H1 (cell line): Measurements from ENCODE around the gene LRP5. TPM values are rescaled to one million over a fixed set of nuclear protein-coding genes. Genes with fewer than 3 reads are reported as not detected.

Source experiments
- CTCF ChIA-PET: fragments of 300-600 bp; sonication (Branson Sonifier 250); formaldehyde crosslinking; loops from one replicate; lab custom pipeline; 2021; ENCODE audit not compliant: partially characterized antibody; lab: Charles Lee
- POLR2A ChIA-PET: fragments of 300-600 bp; sonication (Branson Sonifier 250); formaldehyde crosslinking; loops from one replicate; lab custom pipeline; 2021; ENCODE audit warnings: inconsistent platforms; ENCODE audit not compliant: partially characterized antibody; lab: Charles Lee
- DNase-seq, 2 experiments: peaks; one replicate each; pipeline versions ENCODE4 v3.0.0 to v3.0.0-alpha.2; 2010 to 2022; ENCODE audit warnings: low spot score in 2 of 2, low read depth in 1 of 2, mixed read lengths in 1 of 2
- FAIRE-seq: peaks from 2 replicates; lab custom pipeline; 2011; peaks lifted over from hg19 to GRCh38; lab: Jason Lieb, UNC
- H2AFZ ChIP-seq: 2 replicates; pipeline ENCODE4 v1.8.1; 2012; ENCODE audit warnings: low read length, inconsistent platforms
- H2AK5ac ChIP-seq: 2 replicates; pipeline ENCODE4 v1.6.1; 2013; ENCODE audit warnings: low read depth, low read length
- H2BK120ac ChIP-seq: replicated peaks from 2 replicates; pipeline ENCODE3; 2013; ENCODE audit warnings: low read depth, low read length, inconsistent platforms
- H2BK12ac ChIP-seq: 2 replicates; pipeline ENCODE4 v1.6.1; 2013; ENCODE audit warnings: low read depth, low read length
- H2BK15ac ChIP-seq: 2 replicates; pipeline ENCODE4 v1.6.1; 2013; ENCODE audit warnings: low read length
- H2BK20ac ChIP-seq: 2 replicates; pipeline ENCODE4 v1.6.1; 2013; ENCODE audit warnings: low read length
- H2BK5ac ChIP-seq: 2 replicates; pipeline ENCODE4 v1.6.1; 2013; ENCODE audit warnings: low read depth, low read length
- H3K14ac ChIP-seq: 2 replicates; pipeline ENCODE4 v1.6.1; 2013; ENCODE audit warnings: inconsistent platforms; ENCODE audit not compliant: insufficient read length
- H3K18ac ChIP-seq: 2 replicates; pipeline ENCODE4 v1.6.1; 2013; ENCODE audit warnings: low read length; ENCODE audit errors: extremely low read depth
- H3K23ac ChIP-seq: 2 replicates; pipeline ENCODE4 v1.6.1; 2013; ENCODE audit warnings: inconsistent platforms; ENCODE audit not compliant: insufficient read length
- H3K23me2 ChIP-seq: 2 replicates; pipeline ENCODE4 v1.6.1; 2013; ENCODE audit warnings: low read depth, low read length
- H3K27ac ChIP-seq: 2 replicates; pipeline ENCODE4 v1.6.1; 2011; ENCODE audit warnings: low read depth, low read length, inconsistent platforms
- H3K27me3 ChIP-seq, 4 experiments: replicated peaks in 1 of 4; 1 replicate in 1 of 4; 2 replicates in 3 of 4; pipeline versions ENCODE4 v1.6.1 to v1.8.1; 2011 to 2013; ENCODE audit warnings: low read length in 3 of 4, mild to moderate bottlenecking in 3 of 4, inconsistent platforms in 2 of 4, mixed read lengths in 2 of 4, moderate library complexity in 1 of 4; ENCODE audit not compliant: control insufficient read depth in 3 of 4, insufficient read depth in 3 of 4; ENCODE audit errors: extremely low read depth in 1 of 4
- H3K36me3 ChIP-seq, 4 experiments: 2 replicates each; pipeline versions ENCODE4 v1.6.1 to v1.8.1; 2011 to 2013; ENCODE audit warnings: mild to moderate bottlenecking in 4 of 4, low read length in 3 of 4, moderate library complexity in 2 of 4, control low read depth in 1 of 4, inconsistent platforms in 1 of 4; ENCODE audit not compliant: insufficient read depth in 4 of 4, control insufficient read depth in 2 of 4
- H3K4ac ChIP-seq: replicated peaks from 2 replicates; pipeline ENCODE3; 2013; ENCODE audit warnings: low read length, low read depth, mixed read lengths, inconsistent platforms; ENCODE audit not compliant: insufficient read length
- H3K4me1 ChIP-seq, 4 experiments: replicated peaks in 1 of 4; 1 replicate in 1 of 4; 2 replicates in 3 of 4; pipeline versions ENCODE4 v1.6.1 to v1.8.1; 2011 to 2013; ENCODE audit warnings: low read length in 3 of 4, inconsistent platforms in 2 of 4, mixed read lengths in 1 of 4; ENCODE audit not compliant: insufficient read depth in 4 of 4, control insufficient read depth in 3 of 4
- H3K4me2 ChIP-seq, 2 experiments: 2 replicates each; pipeline versions ENCODE4 v1.6.1 to v1.8.1; 2011 to 2013; ENCODE audit warnings: low read depth in 2 of 2, low read length in 2 of 2, control low read depth in 1 of 2, inconsistent platforms in 1 of 2, mild to moderate bottlenecking in 1 of 2; ENCODE audit not compliant: insufficient read depth in 1 of 2
- H3K4me3 ChIP-seq, 4 experiments: fragments of 200-600, 300-600 bp in 1 of 4; sonication (generic), shearing (Covaris generic), sonication (Bioruptor Twin) in 1 of 4; 2 replicates each; pipeline versions ENCODE4 v1.5.1 to v1.8.1; 2011 to 2016; ENCODE audit warnings: low read length in 4 of 4, low read depth in 3 of 4, control low read depth in 2 of 4, inconsistent platforms in 2 of 4, mild to moderate bottlenecking in 2 of 4, mixed read lengths in 1 of 4, moderate library complexity in 1 of 4; ENCODE audit not compliant: insufficient read depth in 2 of 4; ENCODE audit errors: extremely low read depth in 1 of 4
- H3K56ac ChIP-seq: replicated peaks from 2 replicates; pipeline ENCODE3; 2013; ENCODE audit warnings: low read depth, mild to moderate bottlenecking, mixed read lengths, low read length, inconsistent platforms; ENCODE audit not compliant: insufficient read length
- H3K79me1 ChIP-seq: 2 replicates; pipeline ENCODE4 v1.6.1; 2013; ENCODE audit warnings: low read depth, low read length, control low read depth
- H3K79me2 ChIP-seq, 2 experiments: 2 replicates each; pipeline versions ENCODE4 v1.6.1 to v1.8.1; 2012 to 2013; ENCODE audit warnings: low read length in 2 of 2, mild to moderate bottlenecking in 2 of 2, inconsistent platforms in 1 of 2; ENCODE audit not compliant: insufficient read depth in 2 of 2, control insufficient read depth in 1 of 2
- H3K9ac ChIP-seq, 4 experiments: replicated peaks in 1 of 4; 1 replicate in 1 of 4; 2 replicates in 3 of 4; pipeline versions ENCODE4 v1.6.1 to v1.8.1; 2011 to 2013; ENCODE audit warnings: low read depth in 3 of 4, low read length in 3 of 4, control low read depth in 2 of 4, mild to moderate bottlenecking in 2 of 4, moderate library complexity in 2 of 4, inconsistent platforms in 1 of 4; ENCODE audit errors: extremely low read depth in 1 of 4
- H3K9me3 ChIP-seq, 2 experiments: 2 replicates each; pipeline versions ENCODE4 v1.6.1 to v1.8.1; 2012 to 2013; ENCODE audit warnings: mild to moderate bottlenecking in 2 of 2, moderate library complexity in 2 of 2, control low read depth in 1 of 2, inconsistent platforms in 1 of 2, low read depth in 1 of 2, low read length in 1 of 2, mixed read lengths in 1 of 2; ENCODE audit not compliant: insufficient read depth in 2 of 2
- H4K20me1 ChIP-seq, 2 experiments: replicated peaks in 1 of 2; 2 replicates each; pipeline versions ENCODE3 to v1.8.1; 2011 to 2013; ENCODE audit warnings: inconsistent platforms in 2 of 2, low read length in 2 of 2, mild to moderate bottlenecking in 1 of 2; ENCODE audit not compliant: insufficient read depth in 2 of 2, control insufficient read depth in 1 of 2
- H4K5ac ChIP-seq: 2 replicates; pipeline ENCODE4 v1.6.1; 2013; ENCODE audit warnings: low read length, low read depth, mixed read lengths, inconsistent platforms; ENCODE audit not compliant: insufficient read length
- H4K8ac ChIP-seq: 2 replicates; pipeline ENCODE4 v1.8.0; 2013; ENCODE audit warnings: mild to moderate bottlenecking, moderate library complexity, low read length, inconsistent platforms; ENCODE audit not compliant: insufficient read depth; ENCODE audit errors: extremely low read depth
- H4K91ac ChIP-seq: replicated peaks from 2 replicates; pipeline ENCODE3; 2013; ENCODE audit warnings: low read length, mixed read lengths, inconsistent platforms; ENCODE audit not compliant: insufficient read length
- ZNF274 ChIP-seq: IDR thresholded peaks from 2 replicates; pipeline ENCODE4 v1.7.0; 2012; ENCODE audit warnings: low read length, borderline replicate concordance; ENCODE audit errors: extremely low read depth
- WGBS, 2 experiments: shearing (Covaris generic) in 1 of 2; methylation state at CpG; one replicate each; pipeline versions ENCODE4 v1.1.6 to v1.1.7; 2013 to 2015; ENCODE audit warnings: low lambda C conversion rate in 2 of 2, mixed read lengths in 2 of 2, inconsistent platforms in 1 of 2, low coverage in 1 of 2, missing lambda C conversion rate in 1 of 2; ENCODE audit not compliant: insufficient replicate concordance in 2 of 2, insufficient coverage in 1 of 2, insufficient read length in 1 of 2; ENCODE audit errors: extremely low coverage in 1 of 2, missing lambda C conversion rate in 1 of 2; 5-methylcytosine and 5-hydroxymethylcytosine counted together
- polyA plus RNA-seq, 7 experiments: library from polyadenylated mRNA; depleted of rRNA in 3 of 7; stranded (reverse) in 5 of 7; unstranded in 2 of 7; fragments of >200 nt in 5 of 7; fragments of 200-250 nt in 2 of 7; gene quantifications; 1 replicate in 5 of 7; 2 replicates in 1 of 7; 4 replicates in 1 of 7; pipeline versions ENCODE4 v1.2.1 to v1.2.3, GENCODE V29; 2011 to 2013; ENCODE audit warnings: missing spikeins in 2 of 7, mixed read lengths in 2 of 7
- total RNA-seq: library from RNA; stranded (reverse); fragmentation: NEBNext Ultra II Directional; extraction: Animal tissue kit (Norgen Biotek cat#: 25700); gene quantifications from 2 replicates; pipeline ENCODE4 v1.2.1, GENCODE V29; 2021
- TF ChIP-seq, protein P1 (sequence below): IDR thresholded peaks from 2 replicates; pipeline ENCODE4 v1.6.1; 2012; ENCODE audit warnings: inconsistent platforms
- TF ChIP-seq, protein P2 (sequence below), 3 experiments: IDR thresholded peaks; 1 replicate in 2 of 3; 2 replicates in 1 of 3; pipeline versions ENCODE4 v1.5.1 to v1.6.1; 2011; ENCODE audit warnings: low read length in 3 of 3, mild to moderate bottlenecking in 3 of 3, inconsistent platforms in 2 of 3, low read depth in 1 of 3, moderate library complexity in 1 of 3; ENCODE audit not compliant: insufficient read depth in 1 of 3; ENCODE audit errors: control extremely low read depth in 1 of 3

LRP5 gene
- total and polyA plus RNA-seq, 2 of the 8 experiments (the other 6 are each of a cell fraction or from before 2014, with no cell fraction given), result 19.0 to 38.9 TPM

DNA sequence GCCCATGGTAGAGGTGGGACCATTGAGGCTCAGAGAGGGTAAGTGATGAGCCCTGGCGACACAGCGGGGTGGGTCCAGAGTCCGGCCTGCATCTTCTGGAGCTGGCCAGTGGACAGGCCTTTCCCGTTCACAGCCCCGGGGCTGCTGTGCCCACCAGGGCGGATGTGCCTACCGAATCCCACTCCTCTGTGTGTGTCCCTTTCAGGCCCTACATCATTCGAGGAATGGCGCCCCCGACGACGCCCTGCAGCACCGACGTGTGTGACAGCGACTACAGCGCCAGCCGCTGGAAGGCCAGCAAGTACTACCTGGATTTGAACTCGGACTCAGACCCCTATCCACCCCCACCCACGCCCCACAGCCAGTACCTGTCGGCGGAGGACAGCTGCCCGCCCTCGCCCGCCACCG lies 136.2 kb downstream of the LRP5 start:
- Histone ChIP-seq H2BK5ac (peak overlapping the region; percentile 60; the same call in 1 of the 2 replicates), H3K23me2 (no peaks in the 10 kb centered on the region), H3K56ac (no peak overlapping the region), H4K5ac (no peak overlapping the region), H3K14ac (no peak overlapping the region), H3K79me2 (no peaks in the 10 kb centered on the region), H4K91ac (no peak overlapping the region), H3K36me3 (peaks cover 0 to 3% (median 0%) of the 10 kb centered on the region in 4 experiments; a peak in 2 of 8 replicates), H3K4ac (no peak overlapping the region), H2BK20ac (no peak overlapping the region), H4K20me1 (peaks cover 0 to 1% of the 10 kb centered on the region in 2 experiments), H3K9ac (no peak overlapping the region), H2BK15ac (no peak overlapping the region), H3K4me3 (no peak overlapping the region), H3K23ac (no peak overlapping the region), H2BK120ac (no peak overlapping the region), H3K4me2 (no peak overlapping the region), H2AFZ (no peak overlapping the region), H2BK12ac (no peak overlapping the region), H2AK5ac (no peak overlapping the region)
- CTCF ChIA-PET, result interaction anchor here (0.6 to 2.3 kb wide), 8 partner anchors 9 to 195 kb away, joined by 3 to 8 read pairs (median 4); no protein-coding TSS in a partner anchor
- DNase-seq, result no peak
- POLR2A ChIA-PET, result interaction anchor here (1.4 to 1.5 kb wide), 2 partner anchors 10 to 11 kb away, joined by 3 to 5 read pairs; partner anchors contain the start of gene PPP6R3
- no peak for TF ChIP-seq ZNF274
- TF ChIP-seq, protein P1, sequence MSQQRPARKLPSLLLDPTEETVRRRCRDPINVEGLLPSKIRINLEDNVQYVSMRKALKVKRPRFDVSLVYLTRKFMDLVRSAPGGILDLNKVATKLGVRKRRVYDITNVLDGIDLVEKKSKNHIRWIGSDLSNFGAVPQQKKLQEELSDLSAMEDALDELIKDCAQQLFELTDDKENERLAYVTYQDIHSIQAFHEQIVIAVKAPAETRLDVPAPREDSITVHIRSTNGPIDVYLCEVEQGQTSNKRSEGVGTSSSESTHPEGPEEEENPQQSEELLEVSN, result no peak
- TF ChIP-seq, protein P2, sequence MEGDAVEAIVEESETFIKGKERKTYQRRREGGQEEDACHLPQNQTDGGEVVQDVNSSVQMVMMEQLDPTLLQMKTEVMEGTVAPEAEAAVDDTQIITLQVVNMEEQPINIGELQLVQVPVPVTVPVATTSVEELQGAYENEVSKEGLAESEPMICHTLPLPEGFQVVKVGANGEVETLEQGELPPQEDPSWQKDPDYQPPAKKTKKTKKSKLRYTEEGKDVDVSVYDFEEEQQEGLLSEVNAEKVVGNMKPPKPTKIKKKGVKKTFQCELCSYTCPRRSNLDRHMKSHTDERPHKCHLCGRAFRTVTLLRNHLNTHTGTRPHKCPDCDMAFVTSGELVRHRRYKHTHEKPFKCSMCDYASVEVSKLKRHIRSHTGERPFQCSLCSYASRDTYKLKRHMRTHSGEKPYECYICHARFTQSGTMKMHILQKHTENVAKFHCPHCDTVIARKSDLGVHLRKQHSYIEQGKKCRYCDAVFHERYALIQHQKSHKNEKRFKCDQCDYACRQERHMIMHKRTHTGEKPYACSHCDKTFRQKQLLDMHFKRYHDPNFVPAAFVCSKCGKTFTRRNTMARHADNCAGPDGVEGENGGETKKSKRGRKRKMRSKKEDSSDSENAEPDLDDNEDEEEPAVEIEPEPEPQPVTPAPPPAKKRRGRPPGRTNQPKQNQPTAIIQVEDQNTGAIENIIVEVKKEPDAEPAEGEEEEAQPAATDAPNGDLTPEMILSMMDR (IDR thresholded peaks at IDR 0.05; ENCODE audit: control extremely low read depth in 1 of 3, insufficient read depth in 1 of 3, low read depth in 1 of 3, low read length in 3 of 3), result peak in 1 of 3 experiments; percentile 18; a peak in 2 of 4 replicates
- TF ChIP-seq, all 59 proteins: peak for 1
- Histone ChIP-seq H3K27me3 (no peaks in the 10 kb centered on the region), H3K79me1 (no peaks in the 10 kb centered on the region), H4K8ac (no peak overlapping the region), H3K9me3 (no peaks in the 10 kb centered on the region), H3K18ac (no peak overlapping the region), H3K4me1 (peaks cover 0 to 2% (median 0%) of the 10 kb centered on the region in 4 experiments; a peak in 2 of 7 replicates), H3K27ac (no peak overlapping the region)
- 100% methylated on average over 7 of the region's 25 CpGs; no CpG with 5 or more reads in 1 of the 2 experiments for WGBS, 2 experiments
- FAIRE-seq, result no peak
